GM19043 (cell line): Measurements from ENCODE around the gene AGTR2.
"Not testable (repeated sequence)": the region's sequence is repeated elsewhere in the genome, so short reads cannot be mapped to it uniquely, and the experiment has no call there.

Experiments used
- ATAC-seq: cut with Tn5 transposase; IDR thresholded peaks from one replicate; pipeline ENCODE4 v1.9.1; 2021; ENCODE audit warnings: low read depth; ENCODE audit not compliant: unreplicated experiment

The AGTR2 gene

GRCh38 chrX:116170511-116170910 is at the start of gene AGTR2:
Gene AGTR2, plus strand, starts transcription at chrX:116170744. Its CDS starts 1,537 bp downstream, at chrX:116172281.
- no peak for ATAC-seq

GRCh38 chrX:116135277-116135676 is 35.3 kb upstream of the AGTR2 start:
- ATAC-seq = no peak

- not testable (repeated sequence) for ATAC-seq
These were observed 29.3 kb upstream of the AGTR2 start for GRCh38 chrX:116141270-116141669.

- ATAC-seq = no peak
These were observed 27.6 kb upstream of the AGTR2 start for GRCh38 chrX:116142976-116143375.

GRCh38 chrX:116172976-116173375 is 2.4 kb downstream of the AGTR2 start:
- no peak for ATAC-seq

GRCh38 chrX:116181300-116181699 is 10.8 kb downstream of the AGTR2 start:
- ATAC-seq = no peak

GRCh38 chrX:116185163-116185562 is 14.6 kb downstream of the AGTR2 start:
- no peak for ATAC-seq

GRCh38 chrX:116194649-116195048 is 24.1 kb downstream of the AGTR2 start:
- no peak for ATAC-seq

- ATAC-seq = no peak
These were observed 27.7 kb downstream of the AGTR2 start for GRCh38 chrX:116198235-116198634.

- ATAC-seq = no peak
These were observed 28.3 kb downstream of the AGTR2 start for GRCh38 chrX:116198810-116199209.

- ATAC-seq = no peak
These were observed 34.4 kb downstream of the AGTR2 start for GRCh38 chrX:116204932-116205331.

GRCh38 chrX:116213262-116213661 is 42.7 kb downstream of the AGTR2 start:
- ATAC-seq = no peak

GRCh38 chrX:116217080-116217479 is 46.5 kb downstream of the AGTR2 start:
- not testable (repeated sequence) for ATAC-seq
